ENCODE measurements around the gene MANSC1.

The MANSC1 gene

DNA sequence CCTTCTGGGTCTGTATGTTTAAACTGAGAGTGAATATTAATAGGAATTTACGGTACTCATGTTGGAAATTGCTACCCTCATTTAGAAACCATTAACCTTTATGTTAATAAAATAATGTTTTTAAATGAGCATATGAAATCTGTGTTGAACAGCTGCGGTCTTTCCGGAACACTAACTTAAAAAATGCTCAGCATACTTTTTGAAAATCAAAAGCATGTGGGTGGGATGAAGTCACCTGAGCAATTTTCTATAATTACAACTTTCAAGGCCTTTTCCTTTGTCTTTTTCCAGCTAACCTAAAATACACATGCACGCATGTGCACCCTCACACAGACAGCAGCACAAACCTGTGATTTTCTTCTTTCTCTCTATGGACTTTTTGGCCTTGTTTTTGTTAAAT is 46.7 kb upstream of the MANSC1 start:
- no peak overlapping the region for H4K12ac ChIP-seq (ENCODE audit: low read depth, low read length)
- H4K91ac ChIP-seq (ENCODE audit: low read depth, low read length): no peak overlapping the region
- no peak overlapping the region for H3K18ac ChIP-seq (ENCODE audit: low read length)
- no peak overlapping the region for H2BK5ac ChIP-seq (ENCODE audit: low read depth, low read length, poor library complexity)
- no peak overlapping the region for H3K14ac ChIP-seq (ENCODE audit: low read length)
- H3K4me3 ChIP-seq (ENCODE audit: low read depth, low read length): no peak overlapping the region
- no peak overlapping the region for H3K4me2 ChIP-seq (ENCODE audit: low read length)
- H3K79me1 ChIP-seq (ENCODE audit: low read length): no peaks in the 10 kb centered on the region
- H3K79me2 ChIP-seq (ENCODE audit: control insufficient read depth, insufficient read depth, low read length, poor library complexity): no peaks in the 10 kb centered on the region
- H2BK12ac ChIP-seq (ENCODE audit: low read length): no peak overlapping the region
- DNase-seq: peak; percentile 19 to 72
- no peak overlapping the region for H3K4ac ChIP-seq (ENCODE audit: low read depth, low read length)
- H2BK120ac ChIP-seq (ENCODE audit: insufficient read depth, low read length, poor library complexity): no peak overlapping the region
- H3K27ac ChIP-seq (ENCODE audit: low read depth, low read length): no peak overlapping the region
- H2AK5ac ChIP-seq (ENCODE audit: low read length): no peak overlapping the region
- no peaks in the 10 kb centered on the region for H3K27me3 ChIP-seq (ENCODE audit: insufficient read depth, low read length)
- no peak overlapping the region for H4K8ac ChIP-seq (ENCODE audit: low read depth, low read length)
- H3K36me3 ChIP-seq (ENCODE audit: control insufficient read depth in 1 of 2, insufficient read depth in 2 of 2, low read length in 2 of 2): no peaks in the 10 kb centered on the region
- no peak overlapping the region for H2AFZ ChIP-seq (ENCODE audit: insufficient read depth, low read length, poor library complexity)
- H3K23ac ChIP-seq (ENCODE audit: low read length): no peak overlapping the region
- H3K9me3 ChIP-seq (ENCODE audit: insufficient read depth, low read depth, low read length): no peaks in the 10 kb centered on the region
- no peaks in the 10 kb centered on the region for H3K4me1 ChIP-seq (ENCODE audit: control insufficient read depth in 1 of 2, insufficient read depth in 2 of 2, low read length in 2 of 2)
- WGBS (ENCODE audit: extremely low coverage, insufficient coverage, insufficient read length): no CpG with 5 or more reads among the region's 4 CpGs
- no peak overlapping the region for H3K9ac ChIP-seq (ENCODE audit: low read length)

DNA sequence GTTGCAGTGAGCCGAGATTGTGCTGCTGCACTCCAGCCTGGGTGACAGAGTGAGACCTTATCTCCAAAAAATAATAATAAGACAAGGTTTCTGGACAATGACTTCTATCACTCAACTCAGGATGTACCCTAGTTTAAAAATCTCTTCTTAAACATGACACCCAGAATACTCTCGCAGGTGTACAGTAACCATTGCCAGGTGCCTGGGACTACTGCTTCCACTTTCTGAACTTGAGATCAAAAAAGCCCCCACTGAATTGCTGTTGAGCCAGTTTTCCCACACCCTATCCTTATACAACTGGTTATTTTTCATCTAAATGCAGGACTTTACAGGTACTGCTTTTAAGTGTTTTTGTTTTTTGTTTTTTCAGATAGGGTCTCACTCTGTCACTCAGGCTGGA is 43.1 kb upstream of the MANSC1 start:
- Histone ChIP-seq H3K4me2 (ENCODE audit: low read length) (no peak overlapping the region), H2AK5ac (ENCODE audit: low read length) (no peak overlapping the region), H3K27ac (ENCODE audit: low read depth, low read length) (no peak overlapping the region), H3K18ac (ENCODE audit: low read length) (no peak overlapping the region), H3K79me2 (ENCODE audit: control insufficient read depth, insufficient read depth, low read length, poor library complexity) (no peaks in the 10 kb centered on the region), H4K8ac (ENCODE audit: low read depth, low read length) (no peak overlapping the region), H3K4me3 (ENCODE audit: low read depth, low read length) (no peak overlapping the region), H3K36me3 (ENCODE audit: control insufficient read depth in 1 of 2, insufficient read depth in 2 of 2, low read length in 2 of 2) (no peaks in the 10 kb centered on the region), H3K4ac (ENCODE audit: low read depth, low read length) (no peak overlapping the region), H2BK12ac (ENCODE audit: low read length) (no peak overlapping the region), H4K91ac (ENCODE audit: low read depth, low read length) (no peak overlapping the region), H3K23ac (ENCODE audit: low read length) (no peak overlapping the region), H3K9me3 (ENCODE audit: insufficient read depth, low read depth, low read length) (no peaks in the 10 kb centered on the region), H2BK5ac (ENCODE audit: low read depth, low read length, poor library complexity) (no peak overlapping the region), H3K27me3 (ENCODE audit: insufficient read depth, low read length) (no peaks in the 10 kb centered on the region), H3K14ac (ENCODE audit: low read length) (no peak overlapping the region), H4K12ac (ENCODE audit: low read depth, low read length) (no peak overlapping the region), H2AFZ (ENCODE audit: insufficient read depth, low read length, poor library complexity) (no peak overlapping the region), H2BK120ac (ENCODE audit: insufficient read depth, low read length, poor library complexity) (no peak overlapping the region), H3K79me1 (ENCODE audit: low read length) (no peaks in the 10 kb centered on the region), H3K9ac (ENCODE audit: low read length) (no peak overlapping the region), H3K4me1 (ENCODE audit: control insufficient read depth in 1 of 2, insufficient read depth in 2 of 2, low read length in 2 of 2) (no peaks in the 10 kb centered on the region)
- no CpG with 5 or more reads among the region's 2 CpGs for WGBS (ENCODE audit: extremely low coverage, insufficient coverage, insufficient read length)
- DNase-seq: no peak

DNA sequence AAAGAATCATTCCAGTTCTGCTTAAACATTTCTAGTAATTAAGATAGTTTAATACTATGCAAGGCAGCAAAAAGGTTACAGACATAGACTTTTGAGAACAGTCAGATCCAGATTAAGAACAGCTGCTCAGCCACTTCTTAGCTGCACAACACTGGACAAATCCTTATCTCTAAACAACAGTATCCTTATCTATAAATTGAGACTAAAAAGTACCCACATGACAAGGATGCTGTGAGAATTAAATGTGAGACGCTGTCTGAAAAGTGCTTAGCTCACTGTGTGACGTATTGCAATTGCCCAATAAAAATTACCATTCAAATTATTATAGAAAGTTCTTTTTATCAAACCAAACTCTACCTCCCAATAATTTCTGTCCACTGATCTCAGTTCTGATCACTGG is 42.4 kb upstream of the MANSC1 start:
- whole genome bisulfite sequencing (ENCODE audit: extremely low coverage, insufficient coverage, insufficient read length): no CpG with 5 or more reads among the region's 2 CpGs
- no peaks in the 10 kb centered on the region for H3K9me3 ChIP-seq (ENCODE audit: insufficient read depth, low read depth, low read length)

DNA sequence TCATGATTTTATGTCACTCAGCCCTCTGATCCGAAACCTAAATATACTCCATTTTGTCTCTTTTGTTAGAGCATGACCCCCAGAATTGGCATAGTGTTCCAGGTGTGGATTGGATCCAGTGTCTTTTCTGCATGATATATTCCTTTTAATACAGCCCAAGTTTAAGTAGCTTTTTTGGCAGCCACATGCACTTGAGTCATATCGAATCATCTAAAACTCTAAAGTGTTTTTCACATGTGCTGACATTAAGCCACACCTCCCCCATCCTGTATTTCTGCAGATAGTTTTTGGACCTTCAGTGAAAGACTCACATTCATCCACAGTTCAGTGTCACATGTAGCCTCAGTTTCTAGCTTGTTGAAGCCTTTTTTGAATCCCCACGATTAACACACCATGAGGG is 37.5 kb upstream of the MANSC1 start:
- H4K91ac ChIP-seq (ENCODE audit: low read depth, low read length): no peak overlapping the region
- H3K4me3 ChIP-seq (ENCODE audit: low read depth, low read length): no peak overlapping the region
- no peaks in the 10 kb centered on the region for H3K79me2 ChIP-seq (ENCODE audit: control insufficient read depth, insufficient read depth, low read length, poor library complexity)
- H3K14ac ChIP-seq (ENCODE audit: low read length): no peak overlapping the region
- no peak overlapping the region for H3K9ac ChIP-seq (ENCODE audit: low read length)
- H3K36me3 ChIP-seq (ENCODE audit: control insufficient read depth in 1 of 2, insufficient read depth in 2 of 2, low read length in 2 of 2): peaks cover 0 to 2% of the 10 kb centered on the region in 2 experiments
- DNase-seq: no peak
- H4K8ac ChIP-seq (ENCODE audit: low read depth, low read length): no peak overlapping the region
- no peak overlapping the region for H3K18ac ChIP-seq (ENCODE audit: low read length)
- no peak overlapping the region for H2AK5ac ChIP-seq (ENCODE audit: low read length)
- H3K27ac ChIP-seq (ENCODE audit: low read depth, low read length): no peak overlapping the region
- peaks cover 2% of the 10 kb centered on the region in 2 experiments for H3K4me1 ChIP-seq (ENCODE audit: control insufficient read depth in 1 of 2, insufficient read depth in 2 of 2, low read length in 2 of 2)
- H4K12ac ChIP-seq (ENCODE audit: low read depth, low read length): no peak overlapping the region
- H3K23ac ChIP-seq (ENCODE audit: low read length): no peak overlapping the region
- no peak overlapping the region for H2BK120ac ChIP-seq (ENCODE audit: insufficient read depth, low read length, poor library complexity)
- H3K4me2 ChIP-seq (ENCODE audit: low read length): no peak overlapping the region
- no peaks in the 10 kb centered on the region for H3K79me1 ChIP-seq (ENCODE audit: low read length)
- no peak overlapping the region for H3K4ac ChIP-seq (ENCODE audit: low read depth, low read length)
- no peak overlapping the region for H2BK5ac ChIP-seq (ENCODE audit: low read depth, low read length, poor library complexity)
- no peak overlapping the region for H2AFZ ChIP-seq (ENCODE audit: insufficient read depth, low read length, poor library complexity)
- H3K9me3 ChIP-seq (ENCODE audit: insufficient read depth, low read depth, low read length): no peaks in the 10 kb centered on the region
- no CpG with 5 or more reads among the region's 3 CpGs for WGBS (ENCODE audit: extremely low coverage, insufficient coverage, insufficient read length)
- H2BK12ac ChIP-seq (ENCODE audit: low read length): no peak overlapping the region
- H3K27me3 ChIP-seq (ENCODE audit: insufficient read depth, low read length): no peaks in the 10 kb centered on the region

More for the DNA sequence above, 42.4 kb upstream of the MANSC1 start:
- no peak overlapping the region for H2BK12ac ChIP-seq (ENCODE audit: low read length)
- no peak overlapping the region for H3K27ac ChIP-seq (ENCODE audit: low read depth, low read length)
- H3K4me2 ChIP-seq (ENCODE audit: low read length): no peak overlapping the region
- DNase-seq: peak in 1 of 2 donors; percentile 52
- H3K79me2 ChIP-seq (ENCODE audit: control insufficient read depth, insufficient read depth, low read length, poor library complexity): no peaks in the 10 kb centered on the region
- H3K9ac ChIP-seq (ENCODE audit: low read length): no peak overlapping the region
- H3K14ac ChIP-seq (ENCODE audit: low read length): no peak overlapping the region
- H4K8ac ChIP-seq (ENCODE audit: low read depth, low read length): no peak overlapping the region
- H4K91ac ChIP-seq (ENCODE audit: low read depth, low read length): no peak overlapping the region
- no peak overlapping the region for H2BK120ac ChIP-seq (ENCODE audit: insufficient read depth, low read length, poor library complexity)
- no peak overlapping the region for H3K23ac ChIP-seq (ENCODE audit: low read length)
- H3K79me1 ChIP-seq (ENCODE audit: low read length): no peaks in the 10 kb centered on the region
- no peak overlapping the region for H3K18ac ChIP-seq (ENCODE audit: low read length)
- no peak overlapping the region for H3K4ac ChIP-seq (ENCODE audit: low read depth, low read length)
- H4K12ac ChIP-seq (ENCODE audit: low read depth, low read length): no peak overlapping the region
- no peak overlapping the region for H2AK5ac ChIP-seq (ENCODE audit: low read length)
- no peaks in the 10 kb centered on the region for H3K36me3 ChIP-seq (ENCODE audit: control insufficient read depth in 1 of 2, insufficient read depth in 2 of 2, low read length in 2 of 2)
- H3K27me3 ChIP-seq (ENCODE audit: insufficient read depth, low read length): no peaks in the 10 kb centered on the region
- no peak overlapping the region for H3K4me3 ChIP-seq (ENCODE audit: low read depth, low read length)
- no peaks in the 10 kb centered on the region for H3K4me1 ChIP-seq (ENCODE audit: control insufficient read depth in 1 of 2, insufficient read depth in 2 of 2, low read length in 2 of 2)
- no peak overlapping the region for H2AFZ ChIP-seq (ENCODE audit: insufficient read depth, low read length, poor library complexity)
- H2BK5ac ChIP-seq (ENCODE audit: low read depth, low read length, poor library complexity): no peak overlapping the region
